Measurements from ENCODE around the gene PLAAT2.

PLAAT2 gene

DNA sequence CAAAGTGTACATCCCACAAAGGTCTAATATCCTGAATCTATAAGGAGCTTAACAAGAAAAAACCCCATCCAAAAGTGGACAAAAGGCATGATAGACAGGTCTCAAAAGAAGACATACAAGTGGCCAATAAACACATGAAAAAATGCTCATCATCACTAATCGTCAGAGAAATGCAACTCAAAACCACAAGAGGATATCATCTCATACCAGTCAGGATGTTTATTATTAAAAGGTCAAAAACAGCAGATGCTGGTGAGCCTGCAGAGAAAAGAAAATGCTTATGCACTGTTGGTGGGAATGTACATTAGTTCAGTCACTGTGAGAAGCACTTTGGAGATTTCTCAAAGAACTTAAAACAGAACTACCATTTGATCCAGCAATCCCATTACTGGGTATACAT, 44.6 kb downstream of the PLAAT2 start:
- no peak for DNase-seq (ENCODE audit: low spot score)

DNA sequence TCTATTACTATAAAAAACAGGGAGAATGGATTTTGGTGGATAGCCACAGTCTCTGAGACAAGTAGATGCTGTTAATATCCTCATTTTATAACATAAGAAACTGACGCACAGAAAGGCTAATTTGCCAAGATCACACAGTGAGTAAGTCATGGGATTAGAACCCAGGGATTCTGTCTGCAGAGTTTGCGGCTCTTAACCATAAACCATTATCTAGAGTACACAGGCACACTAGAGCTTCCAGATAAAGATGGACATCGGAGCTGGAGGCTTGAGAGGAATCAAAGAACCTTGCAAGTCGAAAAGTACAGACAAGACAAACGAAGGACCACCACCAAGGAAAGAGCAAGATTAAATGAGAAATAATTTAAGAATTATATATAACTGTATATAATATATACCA, 46.0 kb downstream of the PLAAT2 start:
- no peak for DNase-seq (ENCODE audit: low spot score)

DNA sequence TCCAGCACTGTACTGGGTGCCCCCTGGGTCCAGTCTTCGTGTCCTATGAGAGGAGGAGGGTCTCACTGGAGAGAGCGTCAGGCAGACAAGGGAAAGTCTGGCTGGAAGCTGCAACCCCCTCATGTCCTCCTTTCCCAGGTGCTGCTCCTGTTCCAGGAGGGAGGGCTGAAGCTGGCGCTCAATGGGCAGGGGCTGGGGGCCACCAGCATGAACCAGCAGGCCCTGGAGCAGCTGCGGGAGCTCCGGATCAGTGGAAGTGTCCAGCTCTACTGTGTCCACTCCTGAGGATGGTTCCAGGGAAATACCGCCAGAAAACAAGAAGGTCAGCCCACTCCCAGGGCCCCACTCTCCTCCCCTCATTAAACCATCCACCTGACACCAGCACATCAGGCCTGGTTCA, 47.1 kb downstream of the PLAAT2 start:
- no peak for DNase-seq (ENCODE audit: low spot score)

DNA sequence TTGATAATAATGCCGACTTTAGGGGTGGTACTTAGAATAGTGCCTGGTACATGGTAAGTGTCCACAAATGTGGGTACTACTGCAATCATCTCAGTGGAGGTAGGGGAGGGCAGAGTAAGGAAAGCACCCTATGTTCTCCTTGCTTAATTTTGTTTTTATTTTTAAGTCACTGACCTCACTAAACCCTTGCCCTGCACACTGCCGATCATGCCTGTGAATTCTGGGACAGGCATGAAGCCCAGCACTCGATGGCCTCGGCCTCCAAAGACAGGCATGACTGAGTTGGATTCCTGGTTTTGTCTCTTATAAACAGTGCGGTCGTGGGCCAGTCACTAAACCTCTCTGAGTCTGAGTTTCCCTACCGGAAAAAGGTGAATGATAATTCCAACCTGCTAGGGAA, 50.4 kb downstream of the PLAAT2 start:
- DNase-seq (ENCODE audit: low spot score): no peak

DNA sequence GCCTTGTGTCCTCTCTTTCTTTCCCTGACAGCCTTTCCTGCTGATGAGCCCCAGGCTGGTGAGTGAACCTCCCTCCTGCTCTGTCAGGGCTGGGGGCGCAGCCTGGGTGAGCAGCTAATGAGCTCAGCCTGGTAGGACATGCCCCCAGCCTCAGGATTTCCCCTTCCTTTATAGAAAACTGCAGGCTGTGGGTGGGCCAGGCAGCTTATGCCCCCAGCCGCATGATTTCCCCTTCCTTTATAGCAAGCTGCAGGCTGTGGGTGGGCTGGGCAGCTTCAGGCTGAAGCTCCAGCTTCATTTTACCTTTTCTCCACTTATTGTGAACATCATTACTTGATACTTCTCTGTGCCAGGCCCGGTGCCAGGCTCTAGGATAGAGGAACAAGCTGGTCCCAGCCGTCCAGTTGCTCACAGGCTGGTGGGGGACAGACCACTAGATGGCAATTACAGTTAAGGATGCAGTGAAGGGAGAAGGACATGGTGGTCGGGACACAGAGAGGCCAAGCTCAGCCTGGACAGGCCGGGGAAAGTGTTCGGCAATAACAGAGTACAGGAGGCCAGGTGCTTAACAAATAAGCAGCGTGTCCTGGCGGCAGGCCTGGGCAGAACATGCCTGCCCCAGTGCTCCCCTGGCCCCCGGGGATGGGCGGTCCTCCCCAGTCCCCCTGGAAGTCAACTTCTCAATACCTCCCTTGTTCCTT, 52.0 kb downstream of the PLAAT2 start:
- DNase-seq (ENCODE audit: low spot score): no peak

DNA sequence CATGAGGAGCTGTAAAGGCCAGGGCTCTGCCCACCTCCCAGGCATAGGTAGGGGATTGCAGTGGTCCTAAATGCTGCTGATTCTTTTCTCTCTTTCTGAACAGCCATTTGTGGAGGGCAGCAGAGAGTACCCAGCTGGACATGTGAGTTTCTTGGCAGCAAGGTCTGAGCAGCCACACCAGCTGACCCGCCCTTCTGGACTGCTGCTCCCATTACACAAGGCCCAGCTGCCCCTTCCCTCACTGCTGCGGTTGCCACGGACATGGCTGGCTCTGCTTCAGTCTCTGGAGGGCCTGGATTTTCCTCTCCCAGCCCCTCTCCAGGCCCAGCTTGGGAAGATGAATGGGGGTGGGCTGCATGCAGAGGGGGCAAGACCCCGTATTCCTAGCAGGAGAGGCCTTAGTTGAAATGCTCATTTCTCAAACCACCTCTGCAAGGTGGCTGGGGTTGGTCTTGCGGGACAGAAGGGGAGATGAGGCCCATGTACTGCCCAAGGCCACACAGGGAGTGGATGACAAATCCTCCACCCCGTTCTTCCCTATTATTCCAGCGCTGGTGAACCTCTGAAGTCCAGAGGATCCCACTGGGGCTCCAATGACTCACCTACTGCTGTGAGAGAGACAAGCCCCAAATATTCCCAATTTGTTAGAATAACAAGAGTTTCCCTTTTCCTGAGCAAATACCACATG, 52.7 kb downstream of the PLAAT2 start:
- no peak for DNase-seq (ENCODE audit: low spot score)

DNA sequence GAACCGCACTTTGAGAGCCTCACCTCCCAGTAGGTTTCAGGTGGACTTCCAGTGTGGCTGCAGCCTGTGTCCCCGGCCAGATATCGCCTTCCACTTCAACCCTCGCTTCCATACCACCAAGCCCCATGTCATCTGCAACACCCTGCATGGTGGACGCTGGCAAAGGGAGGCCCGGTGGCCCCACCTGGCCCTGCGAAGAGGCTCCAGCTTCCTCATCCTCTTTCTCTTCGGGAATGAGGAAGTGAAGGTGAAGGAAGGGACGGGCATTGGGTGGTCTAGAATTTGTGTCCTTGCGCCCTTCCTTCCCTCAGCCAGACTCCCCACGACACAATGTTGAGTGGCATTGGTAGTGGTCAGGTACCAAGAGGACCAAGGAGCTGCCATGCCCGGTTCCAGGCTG, 54.4 kb downstream of the PLAAT2 start:
- no peak for DNase-seq (ENCODE audit: low spot score)

DNA sequence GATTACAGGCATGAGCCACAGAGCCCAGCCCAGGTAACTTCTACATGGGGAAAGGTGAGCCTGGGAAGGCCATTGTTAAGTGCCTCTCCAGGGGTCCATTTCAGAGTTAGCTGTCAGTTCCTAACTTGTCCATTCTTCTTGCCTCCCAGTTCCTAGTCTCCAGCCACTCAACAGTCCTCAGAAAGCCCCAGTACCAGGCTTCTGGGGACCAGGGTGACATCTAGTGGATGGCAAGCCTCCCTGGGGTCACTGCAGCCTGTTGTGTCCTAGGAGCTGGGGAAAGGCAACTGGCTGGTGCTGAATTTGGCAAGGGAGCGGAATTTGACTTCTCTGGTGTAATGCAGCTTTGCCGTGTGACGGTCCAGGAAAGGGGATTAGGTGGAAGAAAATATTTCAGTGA, 55.2 kb downstream of the PLAAT2 start:
- peak; percentile 7 for DNase-seq (ENCODE audit: low spot score)

DNA sequence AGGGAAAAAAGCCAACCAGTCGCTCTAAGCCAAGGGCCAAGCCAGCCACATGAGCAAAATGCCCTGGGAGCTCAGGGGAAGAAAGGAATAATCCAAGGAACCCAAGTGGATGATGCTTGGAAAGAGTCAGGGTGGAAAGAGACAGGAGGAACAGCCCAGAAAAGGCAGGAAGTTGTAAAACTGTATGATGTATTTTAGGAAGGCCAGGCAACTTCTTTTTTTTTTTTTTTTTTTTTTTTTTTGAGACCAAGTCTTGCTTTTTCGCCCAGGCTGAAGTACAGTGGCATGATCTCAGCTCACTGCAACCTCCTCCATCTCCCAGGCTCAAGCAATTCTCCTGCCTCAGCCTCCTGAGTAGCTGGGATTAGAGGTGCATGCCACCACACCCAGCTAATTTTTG, 55.7 kb downstream of the PLAAT2 start:
- DNase-seq (ENCODE audit: low spot score): no peak

DNA sequence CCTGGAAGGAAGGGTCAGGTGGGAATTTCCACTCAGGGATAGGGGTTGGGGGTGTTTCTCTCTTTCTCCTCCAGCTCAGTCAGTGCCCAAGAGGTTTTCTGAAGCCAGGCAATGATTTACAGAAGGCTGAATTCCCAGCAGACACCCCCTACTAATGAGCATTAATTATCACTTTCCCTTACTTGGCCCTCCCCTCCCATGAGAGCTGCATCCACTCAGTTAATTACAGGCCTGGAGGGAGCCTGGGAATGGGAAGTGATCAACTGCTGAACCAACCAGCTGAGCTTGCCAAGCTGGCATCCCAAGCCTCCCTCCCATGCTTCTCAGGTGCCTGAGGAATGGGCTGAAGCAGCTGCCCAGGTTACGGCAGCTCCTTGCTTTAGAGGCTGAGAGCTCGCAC, 56.3 kb downstream of the PLAAT2 start:
- no peak for DNase-seq (ENCODE audit: low spot score)

DNA sequence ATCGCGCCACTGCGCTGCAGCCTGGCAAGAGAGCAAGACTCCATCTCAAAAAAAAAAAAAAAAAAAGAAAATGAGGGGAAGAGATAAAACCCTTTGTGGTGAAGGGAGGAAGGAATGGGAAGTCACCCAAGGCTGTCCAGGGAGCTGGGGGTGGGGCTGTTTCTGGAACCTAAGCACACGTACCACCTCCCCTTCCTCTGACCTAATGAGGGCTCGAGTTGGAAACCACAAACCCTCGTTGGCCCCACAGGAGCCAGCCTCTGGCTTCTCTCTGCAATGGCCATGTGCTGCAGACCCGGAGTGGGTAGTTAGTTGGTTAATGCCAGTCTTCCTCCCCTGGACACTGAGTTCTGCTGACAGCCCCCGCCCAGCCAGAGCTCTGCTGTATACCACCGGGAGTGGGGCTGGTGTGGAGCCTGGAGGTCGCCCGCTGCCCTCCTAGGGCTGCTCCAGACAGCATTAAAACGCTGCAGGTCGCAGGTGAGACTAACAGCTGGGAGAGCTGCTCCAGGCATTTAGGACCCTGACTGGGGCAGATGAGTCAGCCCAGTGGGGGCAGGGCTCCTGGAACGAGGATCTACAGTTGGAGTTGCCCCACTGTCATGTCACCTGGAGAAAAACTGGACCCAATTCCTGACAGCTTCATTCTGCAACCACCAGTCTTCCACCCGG, 57.2 kb downstream of the PLAAT2 start, which contains the start of gene LGALS12:
TSS of gene LGALS12 (plus strand) at position 228 of the 672 bp plus-strand sequence. CDS start at position 603, 375 bp downstream.
- DNase-seq (ENCODE audit: low spot score): no peak

DNA sequence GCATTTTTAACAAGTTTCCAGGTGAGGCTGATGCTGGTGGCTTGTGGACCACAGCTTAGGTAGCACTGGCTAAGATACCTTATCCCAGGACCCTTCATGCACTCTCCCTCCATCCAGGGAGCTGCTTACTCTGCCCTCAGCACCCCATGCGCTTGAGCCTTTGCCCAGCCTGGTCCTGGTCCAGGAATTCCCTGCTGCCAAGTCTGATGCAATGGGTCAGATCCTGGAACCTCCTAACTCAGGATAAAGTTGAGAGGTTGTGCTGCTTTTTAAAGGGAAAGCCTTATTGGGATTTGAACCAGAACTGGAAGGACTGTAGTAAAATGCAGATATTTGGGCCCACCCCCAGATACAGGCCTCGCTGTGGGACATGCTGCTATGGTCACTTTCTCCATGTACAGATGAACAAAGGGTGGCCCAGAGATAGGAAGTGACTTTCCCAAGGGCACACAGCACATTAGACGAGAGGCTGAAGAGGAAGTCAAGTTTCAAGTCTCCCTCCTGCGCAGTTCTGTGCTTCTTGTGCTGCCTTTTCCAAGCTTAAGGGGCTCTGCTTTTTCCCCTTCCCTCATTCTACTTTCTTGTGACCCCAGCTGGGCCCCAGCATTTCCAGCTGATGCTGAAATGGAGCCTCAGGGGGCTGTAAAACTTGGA, 58.1 kb downstream of the PLAAT2 start:
- no peak for DNase-seq (ENCODE audit: low spot score)

DNA sequence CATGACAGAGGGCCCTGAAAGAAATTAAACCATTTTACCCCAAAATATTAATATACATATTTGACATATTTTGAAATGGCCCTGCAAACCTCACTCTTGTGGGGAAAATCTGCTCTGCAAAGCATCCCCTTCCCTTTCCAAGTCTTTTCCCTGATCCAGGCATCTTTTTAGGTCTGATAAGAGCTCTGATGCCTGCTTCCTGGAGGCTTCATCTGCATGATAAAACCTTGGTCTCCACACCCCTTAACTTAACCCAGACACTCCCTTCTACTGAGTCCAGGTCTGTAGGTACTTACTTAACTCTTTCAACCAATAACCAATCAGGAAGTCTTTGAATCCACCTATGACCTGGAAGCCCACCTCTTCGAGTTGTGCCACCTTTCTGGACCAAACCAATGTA, 59.1 kb downstream of the PLAAT2 start:
- no peak for DNase-seq (ENCODE audit: low spot score)

DNA sequence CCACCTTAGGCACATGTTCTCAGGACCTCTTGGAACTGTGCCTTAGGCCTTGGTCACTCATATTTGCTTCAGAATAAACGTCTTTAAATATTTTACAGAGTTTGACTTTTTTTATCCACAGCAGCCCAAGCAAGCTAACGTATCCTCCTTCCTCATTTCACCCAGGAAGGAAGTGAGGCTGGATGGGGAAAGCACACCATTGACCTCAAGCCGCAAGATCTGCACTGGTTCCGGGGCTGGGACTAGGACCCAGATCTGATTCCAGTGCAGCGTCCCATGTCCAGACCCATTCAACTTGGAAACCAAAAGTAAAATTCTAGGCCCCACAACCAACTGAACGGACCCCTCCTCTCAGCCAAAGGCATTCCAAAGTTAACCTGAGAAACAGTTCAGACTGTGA, 59.7 kb downstream of the PLAAT2 start:
- DNase-seq (ENCODE audit: low spot score): no peak
